ENCODE data around the gene AZI2. TPM values are rescaled to one million over a fixed set of nuclear protein-coding genes. Genes with fewer than 3 reads are reported as not detected.

AZI2 gene
- polyA plus RNA-seq, 1 donor (not counting 4 experiments of a cell fraction or from before 2014, with no cell fraction given), result 81.8 TPM

DNA sequence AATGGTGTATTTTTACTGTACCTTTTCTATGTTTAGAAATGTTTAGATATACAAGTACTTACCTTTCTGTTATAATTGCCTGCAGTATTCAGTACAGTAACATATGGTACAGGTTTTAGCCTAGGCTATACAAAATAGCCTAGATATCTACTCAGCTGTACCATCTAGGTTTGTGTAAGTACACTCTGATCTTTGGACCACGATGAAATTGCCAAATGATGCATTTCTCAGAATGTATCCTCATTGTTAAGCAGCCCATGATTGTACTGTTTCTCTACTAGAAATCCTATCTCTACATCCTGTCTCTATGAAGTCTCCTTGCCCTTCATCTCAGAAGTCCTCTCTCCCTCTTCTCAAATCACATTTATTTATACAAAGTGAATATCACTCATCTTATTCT lies 32.9 kb downstream of the AZI2 start:
- Histone ChIP-seq H3K27me3 (ENCODE audit: control insufficient read depth, extremely low read depth, insufficient read depth, low read length) (no peaks in the 10 kb centered on the region), H4K20me1 (ENCODE audit: control insufficient read depth, extremely low read depth, insufficient read depth, low read length) (no peaks in the 10 kb centered on the region), H3K79me2 (ENCODE audit: control insufficient read depth, insufficient read depth, low read length) (no peaks in the 10 kb centered on the region), H3K27ac (ENCODE audit: control insufficient read depth, insufficient read depth, low read length) (no peak overlapping the region), H3K9me1 (ENCODE audit: control insufficient read depth, extremely low read depth, insufficient read depth, low read length) (no peaks in the 10 kb centered on the region), H3K9me3 (ENCODE audit: control insufficient read depth, low read depth, low read length) (no peaks in the 10 kb centered on the region), H2AFZ (ENCODE audit: control insufficient read depth, low read length) (no peak overlapping the region), H3K36me3 (ENCODE audit: control insufficient read depth in 2 of 2, extremely low read depth in 1 of 2, insufficient read depth in 2 of 2, low read length in 2 of 2) (no peaks in the 10 kb centered on the region), H3K9ac (ENCODE audit: control insufficient read depth, extremely low read depth, insufficient read depth, low read length) (no peak overlapping the region), H3K4me3 (ENCODE audit: control insufficient read depth in 2 of 3, extremely low read depth in 1 of 3, insufficient read depth in 2 of 3, low read depth in 1 of 3, low read length in 3 of 3) (no peak overlapping the region), H3K4me1 (ENCODE audit: control insufficient read depth, extremely low read depth, insufficient read depth, low read length) (no peaks in the 10 kb centered on the region), H3K4me2 (ENCODE audit: control insufficient read depth, extremely low read depth, insufficient read depth, low read depth, low read length) (no peak overlapping the region)
- DNase-seq (ENCODE audit: low read depth, low spot score) (no peak), FAIRE-seq (no peak)
- TF ChIP-seq EZH2 (IDR thresholded peaks at IDR 0.05; ENCODE audit: low read length), result no peak
- TF ChIP-seq, protein P1, sequence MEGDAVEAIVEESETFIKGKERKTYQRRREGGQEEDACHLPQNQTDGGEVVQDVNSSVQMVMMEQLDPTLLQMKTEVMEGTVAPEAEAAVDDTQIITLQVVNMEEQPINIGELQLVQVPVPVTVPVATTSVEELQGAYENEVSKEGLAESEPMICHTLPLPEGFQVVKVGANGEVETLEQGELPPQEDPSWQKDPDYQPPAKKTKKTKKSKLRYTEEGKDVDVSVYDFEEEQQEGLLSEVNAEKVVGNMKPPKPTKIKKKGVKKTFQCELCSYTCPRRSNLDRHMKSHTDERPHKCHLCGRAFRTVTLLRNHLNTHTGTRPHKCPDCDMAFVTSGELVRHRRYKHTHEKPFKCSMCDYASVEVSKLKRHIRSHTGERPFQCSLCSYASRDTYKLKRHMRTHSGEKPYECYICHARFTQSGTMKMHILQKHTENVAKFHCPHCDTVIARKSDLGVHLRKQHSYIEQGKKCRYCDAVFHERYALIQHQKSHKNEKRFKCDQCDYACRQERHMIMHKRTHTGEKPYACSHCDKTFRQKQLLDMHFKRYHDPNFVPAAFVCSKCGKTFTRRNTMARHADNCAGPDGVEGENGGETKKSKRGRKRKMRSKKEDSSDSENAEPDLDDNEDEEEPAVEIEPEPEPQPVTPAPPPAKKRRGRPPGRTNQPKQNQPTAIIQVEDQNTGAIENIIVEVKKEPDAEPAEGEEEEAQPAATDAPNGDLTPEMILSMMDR (optimal IDR thresholded peaks at IDR 0.05 in 1 of 3, IDR thresholded peaks at IDR 0.05 in 1 of 3, conservative IDR thresholded peaks at IDR 0.05 in 1 of 3; ENCODE audit: extremely low read depth in 1 of 3, insufficient read depth in 2 of 3, low read length in 3 of 3), result no peak
- dilution Hi-C loops (cut with MboI; ENCODE audit: extremely low pct_ligation_motif_present, low sequenced_read_pairs), result no loop called here

DNA sequence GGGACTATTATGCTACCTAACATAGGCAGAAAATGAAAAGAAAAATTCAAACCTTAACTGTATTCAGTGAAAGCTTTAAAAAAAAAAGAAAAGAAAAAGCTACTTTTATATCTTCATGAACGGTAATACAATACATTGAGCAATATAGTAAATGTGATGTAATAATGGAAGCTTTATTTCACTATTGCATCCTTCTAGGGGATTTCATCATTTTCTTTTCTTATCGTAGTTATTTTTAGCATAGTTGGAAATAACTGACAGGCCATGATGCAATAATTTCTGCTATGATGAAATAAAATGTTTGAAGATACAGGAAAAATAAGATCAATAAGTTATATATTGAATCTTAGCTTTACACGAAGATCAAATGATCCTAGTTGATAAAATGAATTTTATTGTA lies 40.4 kb downstream of the AZI2 start:
- no peak for FAIRE-seq

More for the DNA sequence above, 40.4 kb downstream of the AZI2 start:
- no peak overlapping the region for H2AFZ ChIP-seq (ENCODE audit: control insufficient read depth, low read length)
- no peak overlapping the region for H3K4me2 ChIP-seq (ENCODE audit: control insufficient read depth, extremely low read depth, insufficient read depth, low read depth, low read length)
- dilution Hi-C loops (cut with MboI; ENCODE audit: extremely low pct_ligation_motif_present, low sequenced_read_pairs), result no loop called here
- no peaks in the 10 kb centered on the region for H4K20me1 ChIP-seq (ENCODE audit: control insufficient read depth, extremely low read depth, insufficient read depth, low read length)
- no peak for TF ChIP-seq EZH2 (IDR thresholded peaks at IDR 0.05; ENCODE audit: low read length)
- TF ChIP-seq, protein P1 (optimal IDR thresholded peaks at IDR 0.05 in 1 of 3, IDR thresholded peaks at IDR 0.05 in 1 of 3, conservative IDR thresholded peaks at IDR 0.05 in 1 of 3; ENCODE audit: extremely low read depth in 1 of 3, insufficient read depth in 2 of 3, low read length in 3 of 3), result no peak
- no peaks in the 10 kb centered on the region for H3K4me1 ChIP-seq (ENCODE audit: control insufficient read depth, extremely low read depth, insufficient read depth, low read length)
- no peaks in the 10 kb centered on the region for H3K9me1 ChIP-seq (ENCODE audit: control insufficient read depth, extremely low read depth, insufficient read depth, low read length)
- no peaks in the 10 kb centered on the region for H3K27me3 ChIP-seq (ENCODE audit: control insufficient read depth, extremely low read depth, insufficient read depth, low read length)
- H3K9me3 ChIP-seq (ENCODE audit: control insufficient read depth, low read depth, low read length), result no peaks in the 10 kb centered on the region
- H3K4me3 ChIP-seq (ENCODE audit: control insufficient read depth in 2 of 3, extremely low read depth in 1 of 3, insufficient read depth in 2 of 3, low read depth in 1 of 3, low read length in 3 of 3), result no peak overlapping the region
- H3K36me3 ChIP-seq (ENCODE audit: control insufficient read depth in 2 of 2, extremely low read depth in 1 of 2, insufficient read depth in 2 of 2, low read length in 2 of 2), result no peaks in the 10 kb centered on the region
- H3K79me2 ChIP-seq (ENCODE audit: control insufficient read depth, insufficient read depth, low read length), result no peaks in the 10 kb centered on the region
- no peak for DNase-seq (ENCODE audit: low read depth, low spot score)
- H3K9ac ChIP-seq (ENCODE audit: control insufficient read depth, extremely low read depth, insufficient read depth, low read length), result no peak overlapping the region
- no peak overlapping the region for H3K27ac ChIP-seq (ENCODE audit: control insufficient read depth, insufficient read depth, low read length)

All from keratinocyte (primary cell).